AML-193 (cell line): Measurements from ENCODE around the gene SNUPN.
A peak's percentile ranks its signal among the peaks of the same experiment; 100 is the strongest.
"Not testable (repeated sequence)": the region's sequence is repeated elsewhere in the genome, so short reads cannot be mapped to it uniquely, and the experiment has no call there.

Source experiments
- DNase-seq, 2 experiments: peaks; one replicate each; lab custom pipeline; 2025; lab: John Stamatoyannopoulos, UW

Gene SNUPN

GRCh38 chr15:75637245-75638009 lies 11.9 kb upstream of the SNUPN start:
- DNase-seq: no peak

- no peak for DNase-seq
These were observed 10.5 kb upstream of the SNUPN start for GRCh38 chr15:75636026-75636425.

- not testable (repeated sequence) for DNase-seq
These were observed 8.4 kb upstream of the SNUPN start for GRCh38 chr15:75633922-75634321.

- DNase-seq: no peak
These were observed 6.4 kb upstream of the SNUPN start for GRCh38 chr15:75631935-75632334.

DNA sequence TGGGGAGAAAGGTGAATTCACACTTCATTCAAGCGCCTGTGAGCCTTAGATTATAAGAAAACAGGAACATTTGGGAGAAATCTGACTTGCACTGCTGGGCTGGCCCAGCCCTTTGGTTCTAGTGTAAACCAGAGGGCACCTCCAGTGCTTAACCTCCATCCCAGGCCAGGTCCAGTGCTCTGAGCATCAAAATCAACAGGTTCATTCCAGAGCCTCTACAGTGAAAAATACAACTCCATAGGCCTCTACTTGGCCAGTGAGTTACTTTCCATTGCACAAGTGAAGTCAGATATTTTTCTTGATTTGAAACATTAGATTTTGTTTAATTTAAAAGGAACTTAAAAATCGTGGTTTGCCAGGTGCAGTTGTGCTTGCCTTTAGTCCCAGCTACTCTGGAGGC lies 3.0 kb downstream of the SNUPN start:
- DNase-seq: no peak

- peak; percentile 26 to 35 for DNase-seq
These were observed 4.6 kb downstream of the SNUPN start for GRCh38 chr15:75620841-75621391.

DNA sequence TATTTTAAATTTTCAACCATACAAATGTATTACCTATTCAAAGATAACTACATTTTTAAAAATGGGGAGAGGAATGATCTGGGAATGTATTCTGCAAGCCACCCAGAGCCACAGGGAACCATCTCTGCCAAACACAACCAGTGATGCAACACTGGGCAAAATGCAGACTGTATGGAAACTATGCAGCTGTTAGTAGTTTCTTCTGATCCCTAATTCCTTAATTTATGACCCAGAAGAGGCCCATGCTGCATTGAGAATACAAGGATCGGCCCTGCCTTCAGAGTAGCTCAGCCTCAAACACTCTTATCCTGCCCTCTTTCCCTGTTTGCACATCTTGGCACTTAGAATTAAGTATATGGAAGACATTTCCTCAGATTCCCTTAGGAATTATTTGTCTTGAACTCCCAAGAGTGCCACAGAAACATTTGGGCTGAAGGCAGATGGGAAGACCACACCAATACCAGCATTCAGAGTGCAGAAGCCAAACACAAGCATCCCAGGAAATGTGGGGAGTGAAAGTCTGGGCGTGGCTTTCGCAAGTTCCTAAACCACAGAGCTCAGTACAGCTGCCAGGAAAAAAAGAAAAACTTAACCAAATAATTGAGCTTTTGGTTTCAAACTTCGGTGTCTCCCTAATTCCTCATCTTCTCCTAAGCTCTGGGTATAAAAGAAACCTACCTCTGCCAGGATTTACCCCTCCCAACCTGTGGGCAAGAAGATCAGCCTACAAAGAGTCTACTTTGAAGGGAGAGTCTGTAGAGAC lies 5.3 kb downstream of the SNUPN start:
- peak in 1 of 2 experiments; percentile 32 for DNase-seq

DNA sequence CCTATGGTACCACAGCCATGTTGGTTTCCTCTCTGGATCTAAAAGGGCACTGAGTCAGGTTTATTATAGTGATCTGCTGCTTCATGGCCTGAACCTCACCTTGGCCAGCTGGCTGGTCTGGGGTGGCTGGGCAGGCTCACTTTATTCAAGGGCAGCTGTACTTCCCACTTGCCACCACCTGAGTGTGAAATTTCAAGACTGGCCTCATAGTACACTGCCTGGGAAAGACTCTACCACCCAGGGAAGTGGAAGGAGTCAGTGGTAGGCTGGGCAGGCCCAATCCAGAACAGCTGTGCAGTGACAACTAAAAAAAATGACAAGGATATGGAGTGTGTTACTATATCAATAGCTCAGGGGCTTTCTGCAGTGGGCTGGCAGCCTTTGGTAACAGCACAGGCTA lies 8.8 kb downstream of the SNUPN start:
- no peak for DNase-seq

GRCh38 chr15:75606711-75607699 lies 18.5 kb downstream of the SNUPN start:
- DNase-seq: no peak

GRCh38 chr15:75606026-75606425 lies 19.5 kb downstream of the SNUPN start:
- DNase-seq: no peak

- DNase-seq: no peak
These were observed 26.1 kb downstream of the SNUPN start for GRCh38 chr15:75599401-75599800.

DNA sequence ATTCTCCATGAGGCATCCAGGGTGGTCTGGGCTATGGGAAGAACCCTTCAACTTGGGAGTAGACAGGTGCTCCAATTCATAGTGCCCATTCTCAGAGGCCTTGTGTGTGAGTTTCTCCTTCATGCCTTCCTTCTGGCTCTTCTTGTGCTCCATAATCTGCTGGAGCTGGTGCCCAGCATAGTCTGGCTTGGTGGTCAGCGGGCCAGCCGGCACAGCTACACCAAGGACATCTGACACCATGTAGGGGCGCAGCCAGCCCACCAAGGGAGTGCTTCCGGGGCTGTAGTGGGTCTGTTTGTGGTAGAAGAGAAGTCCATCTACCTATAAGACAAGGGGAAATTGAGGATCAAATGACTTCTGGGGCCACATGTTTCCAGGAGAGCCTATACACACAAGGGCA lies 27.2 kb downstream of the SNUPN start:
- DNase-seq: no peak

- DNase-seq: peak; percentile 40 to 44
These were observed 27.7 kb downstream of the SNUPN start for GRCh38 chr15:75597667-75598341.

GRCh38 chr15:75596703-75597345 lies 28.7 kb downstream of the SNUPN start:
- DNase-seq: no peak

DNA sequence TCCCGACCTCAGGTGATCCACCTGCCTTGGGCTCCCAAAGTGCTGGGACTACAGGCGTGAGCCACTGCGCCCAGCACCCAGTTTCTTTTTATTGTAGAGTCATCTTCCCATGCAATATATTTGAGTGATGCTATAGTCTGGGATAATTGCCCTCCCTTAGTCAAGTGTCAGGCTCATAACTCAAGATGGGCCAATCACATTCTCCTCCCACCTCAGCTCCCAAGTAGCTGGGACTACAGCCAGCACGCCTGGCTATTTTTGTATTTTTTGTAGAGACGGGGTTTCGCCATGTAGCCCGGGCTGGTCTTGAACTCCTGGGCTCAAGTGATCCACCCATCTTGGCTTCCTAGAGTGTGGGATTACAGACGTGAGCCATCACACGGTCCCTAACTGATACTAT lies 31.2 kb downstream of the SNUPN start:
- no peak for DNase-seq

DNA sequence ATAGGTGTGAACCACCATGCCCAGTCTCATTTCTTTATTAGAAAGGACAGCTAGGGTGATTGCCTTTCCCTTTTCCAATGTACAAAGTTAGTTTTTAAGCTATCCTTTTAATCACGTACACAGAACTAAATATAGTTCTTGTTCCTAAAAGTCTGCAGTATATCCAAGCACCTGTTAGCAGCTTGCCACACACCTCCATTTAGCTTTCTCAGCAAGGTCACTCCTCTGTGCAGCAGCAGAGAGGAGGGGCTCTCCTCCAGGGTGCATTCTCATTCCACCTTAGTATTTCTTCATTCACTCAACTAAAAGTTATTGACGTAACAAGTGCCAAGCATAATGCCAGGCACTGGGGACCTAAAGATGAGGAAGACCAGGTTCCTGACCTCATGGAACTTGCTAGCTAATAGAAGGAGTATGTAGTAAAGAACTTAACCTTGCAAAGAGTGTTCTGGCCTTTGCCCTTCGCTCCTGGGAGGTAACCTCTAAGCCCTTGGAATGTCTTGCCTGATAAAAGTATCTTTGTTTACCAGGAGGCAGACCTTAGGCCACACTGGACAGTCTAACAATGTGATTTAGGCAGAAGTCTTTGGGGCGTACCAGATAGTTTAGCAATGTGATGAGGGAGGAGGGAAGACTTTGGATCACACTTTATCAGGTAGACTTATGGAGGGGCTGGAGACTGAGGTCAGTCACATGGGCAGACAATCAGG lies 33.7 kb downstream of the SNUPN start:
- no peak for DNase-seq

DNA sequence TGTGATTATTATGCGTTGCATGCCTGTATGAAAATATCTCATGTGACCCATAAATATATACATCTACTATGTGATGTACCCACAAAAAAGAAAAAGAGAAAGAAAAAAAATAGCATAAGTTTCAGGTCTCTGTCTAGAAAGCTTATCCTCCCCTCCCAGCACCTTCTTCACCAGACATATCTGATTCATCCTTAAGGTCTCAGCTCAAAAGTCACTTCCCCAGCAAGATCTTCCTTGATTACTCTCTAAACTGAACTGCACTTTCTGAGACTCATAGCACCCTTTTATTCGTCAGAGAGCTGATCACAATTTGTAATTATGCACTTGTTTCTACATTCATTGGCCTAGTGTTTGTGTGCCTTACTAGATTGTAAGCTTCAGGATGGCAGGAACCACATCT lies 35.3 kb downstream of the SNUPN start:
- no peak for DNase-seq

- DNase-seq: no peak
These were observed 36.5 kb downstream of the SNUPN start for GRCh38 chr15:75589071-75589470.

- not testable (repeated sequence) for DNase-seq
These were observed 39.1 kb downstream of the SNUPN start for GRCh38 chr15:75586422-75586821.

DNA sequence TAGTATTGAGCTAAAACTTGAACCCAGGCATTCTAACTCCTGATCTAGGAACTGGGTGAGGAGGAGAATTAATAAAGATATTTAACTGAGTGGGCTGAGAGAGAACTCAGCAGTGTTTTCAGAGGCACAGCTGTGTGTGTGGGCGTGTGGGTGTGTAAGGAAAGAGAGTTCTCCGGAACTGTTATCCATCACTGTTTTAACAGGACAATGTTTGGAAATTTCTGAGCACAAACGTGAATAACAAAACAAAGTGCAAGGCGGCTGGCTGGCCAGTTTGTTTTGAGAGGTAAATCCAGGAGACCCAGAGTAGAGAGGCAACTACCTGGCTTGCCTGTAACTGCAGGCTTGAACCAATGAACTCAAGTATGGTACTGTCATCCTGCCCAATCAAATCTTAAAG lies 41.4 kb downstream of the SNUPN start:
- DNase-seq: no peak
